Omental fat pad (tissue), 4 donors: Measurements from ENCODE around the gene AP3B1. TPM values are rescaled to one million over a fixed set of nuclear protein-coding genes. Genes with fewer than 3 reads are reported as not detected.

ENCODE experiments used
- ATAC-seq: fragments of 150-250 bp; one replicate; pipeline ENCODE4 v1.9.1; 2016; ENCODE audit warnings: mild to moderate bottlenecking, moderate library complexity; ENCODE audit not compliant: low FRiP score
- DNase-seq: peaks from one replicate; pipeline ENCODE4 v3.0.0-alpha.2; 2019; ENCODE audit warnings: low spot score
- total RNA-seq, 4 donors: library from RNA; depleted of rRNA; stranded (reverse); fragments of >200 nt; gene quantifications; one replicate each; pipeline ENCODE4 v1.1.0, GENCODE V29; 2016
- TF ChIP-seq, protein P1 (sequence below), 3 donors: fragments of 450-650 bp; IDR thresholded peaks; one replicate each; pipeline ENCODE4 v1.5.1; 2016 to 2017; ENCODE audit warnings: antibody characterized with exemption in 3 of 3, mild to moderate bottlenecking in 3 of 3, moderate library complexity in 2 of 3

AP3B1 gene
- total RNA-seq, 4 donors from 2014 or later = 31.1 to 47.3 (median 41.7) TPM

DNA sequence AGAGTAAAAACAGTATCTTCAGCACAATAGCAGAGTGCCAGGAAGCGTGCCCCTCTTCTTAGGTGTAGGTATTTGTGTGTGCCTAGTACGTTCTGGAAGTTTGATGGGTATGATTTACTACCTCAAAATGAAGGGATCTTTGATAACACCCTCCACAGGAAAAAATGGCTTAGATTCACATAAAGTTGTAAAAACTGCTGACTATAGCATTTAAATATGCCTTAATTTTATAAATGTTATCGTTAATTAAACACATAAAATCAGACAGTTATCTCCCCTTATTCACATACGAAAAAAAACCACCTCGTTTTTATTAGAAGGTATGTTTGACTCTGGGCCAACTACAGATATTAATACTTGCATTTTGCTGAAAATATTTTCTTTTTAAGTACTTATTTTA, 274.8 kb downstream of the AP3B1 start:
- ATAC-seq (no peak), DNase-seq (no peak)
- TF ChIP-seq, protein P1, sequence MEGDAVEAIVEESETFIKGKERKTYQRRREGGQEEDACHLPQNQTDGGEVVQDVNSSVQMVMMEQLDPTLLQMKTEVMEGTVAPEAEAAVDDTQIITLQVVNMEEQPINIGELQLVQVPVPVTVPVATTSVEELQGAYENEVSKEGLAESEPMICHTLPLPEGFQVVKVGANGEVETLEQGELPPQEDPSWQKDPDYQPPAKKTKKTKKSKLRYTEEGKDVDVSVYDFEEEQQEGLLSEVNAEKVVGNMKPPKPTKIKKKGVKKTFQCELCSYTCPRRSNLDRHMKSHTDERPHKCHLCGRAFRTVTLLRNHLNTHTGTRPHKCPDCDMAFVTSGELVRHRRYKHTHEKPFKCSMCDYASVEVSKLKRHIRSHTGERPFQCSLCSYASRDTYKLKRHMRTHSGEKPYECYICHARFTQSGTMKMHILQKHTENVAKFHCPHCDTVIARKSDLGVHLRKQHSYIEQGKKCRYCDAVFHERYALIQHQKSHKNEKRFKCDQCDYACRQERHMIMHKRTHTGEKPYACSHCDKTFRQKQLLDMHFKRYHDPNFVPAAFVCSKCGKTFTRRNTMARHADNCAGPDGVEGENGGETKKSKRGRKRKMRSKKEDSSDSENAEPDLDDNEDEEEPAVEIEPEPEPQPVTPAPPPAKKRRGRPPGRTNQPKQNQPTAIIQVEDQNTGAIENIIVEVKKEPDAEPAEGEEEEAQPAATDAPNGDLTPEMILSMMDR (IDR thresholded peaks at IDR 0.05) = no peak

DNA sequence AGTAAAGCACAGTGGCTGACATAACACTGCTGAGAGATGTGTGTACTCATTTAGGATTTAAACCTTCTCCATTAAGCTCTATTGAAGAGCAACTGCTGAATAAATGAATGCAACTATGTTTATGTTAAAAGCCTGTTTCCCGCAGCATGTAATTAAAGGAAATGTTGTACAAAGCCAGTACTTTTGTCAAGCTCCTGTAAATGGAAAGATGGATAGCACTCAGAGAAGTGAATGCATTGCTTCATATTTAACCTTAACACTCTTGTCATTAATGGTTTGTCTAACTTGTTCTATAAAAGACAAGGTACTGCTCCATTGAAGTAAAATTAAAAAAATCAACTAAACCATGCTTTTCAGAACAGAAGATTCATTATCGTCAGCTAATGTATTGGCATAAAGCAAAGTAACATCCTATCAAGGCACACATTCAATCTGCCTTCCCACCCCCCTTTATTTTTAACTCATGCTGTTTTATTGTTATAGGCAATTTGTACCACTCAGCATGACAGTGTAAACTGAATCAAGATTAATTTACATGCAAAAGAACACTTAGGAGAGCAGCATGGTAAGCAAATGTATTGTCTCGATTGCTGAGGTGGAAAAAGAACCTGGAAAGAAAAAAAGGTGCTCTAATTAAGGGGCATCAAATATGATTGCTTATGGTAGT, 277.5 kb downstream of the AP3B1 start:
- TF ChIP-seq, protein P1 (IDR thresholded peaks at IDR 0.05) = no peak
- ATAC-seq (no peak), DNase-seq (no peak)

DNA sequence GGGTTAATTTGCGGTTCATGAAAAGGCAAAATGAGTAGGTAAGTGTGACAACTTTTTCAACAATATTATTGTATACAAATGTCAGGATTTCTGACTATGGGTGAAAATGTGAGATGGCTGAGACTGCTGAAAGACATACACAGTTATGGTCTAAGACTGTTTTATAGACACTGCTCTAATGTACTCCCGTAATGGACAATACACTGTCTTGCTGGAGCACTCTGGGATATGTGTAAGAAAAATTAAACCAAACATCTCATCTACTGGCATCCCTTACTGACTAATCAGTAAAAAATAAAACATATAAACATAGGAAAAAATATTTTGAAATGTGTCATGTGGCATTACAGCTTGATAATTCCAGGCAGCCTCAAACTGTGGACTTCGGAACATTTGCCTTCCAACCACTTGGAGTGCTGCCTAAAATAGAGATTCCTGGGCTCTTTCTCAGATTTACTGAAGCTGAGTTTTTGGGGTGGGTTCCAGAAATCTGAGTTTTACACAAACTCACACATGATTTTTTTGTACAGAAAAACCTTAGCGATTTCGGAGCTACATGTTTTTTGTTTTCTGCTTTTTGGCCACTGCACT, 284.5 kb downstream of the AP3B1 start:
- no peak for DNase-seq
- TF ChIP-seq, protein P1 (IDR thresholded peaks at IDR 0.05) = no peak
- no peak for ATAC-seq

DNA sequence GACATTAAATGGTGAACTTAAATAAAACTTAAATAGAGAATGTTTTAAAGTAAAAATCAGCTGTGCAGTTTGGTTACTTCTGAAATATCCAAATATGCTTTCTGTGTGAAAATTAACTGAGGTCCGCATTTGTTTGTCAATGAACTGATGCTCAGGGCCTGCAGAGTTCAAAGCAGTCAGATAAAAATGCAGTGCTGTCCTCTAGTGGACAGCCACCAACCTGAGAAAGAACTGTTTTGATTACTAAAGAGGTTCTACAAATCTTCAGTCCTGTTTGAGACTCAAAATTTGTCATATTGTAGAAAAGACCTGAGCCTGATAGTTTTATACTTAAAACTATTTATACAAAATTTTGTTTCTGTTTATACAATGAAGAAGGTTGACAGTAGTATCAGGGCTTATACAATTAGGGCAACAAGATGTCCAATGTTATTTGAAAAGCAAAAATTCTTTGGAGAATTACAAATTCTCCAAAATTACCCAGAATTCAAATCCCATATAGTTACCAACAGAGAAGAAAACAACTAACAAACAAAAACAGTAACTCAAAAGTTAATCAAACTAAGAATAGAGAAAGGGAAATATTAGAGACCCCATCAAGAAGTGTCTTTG, 286.0 kb downstream of the AP3B1 start:
- DNase-seq = no peak
- ATAC-seq = no peak
- TF ChIP-seq, protein P1 (IDR thresholded peaks at IDR 0.05) = no peak

DNA sequence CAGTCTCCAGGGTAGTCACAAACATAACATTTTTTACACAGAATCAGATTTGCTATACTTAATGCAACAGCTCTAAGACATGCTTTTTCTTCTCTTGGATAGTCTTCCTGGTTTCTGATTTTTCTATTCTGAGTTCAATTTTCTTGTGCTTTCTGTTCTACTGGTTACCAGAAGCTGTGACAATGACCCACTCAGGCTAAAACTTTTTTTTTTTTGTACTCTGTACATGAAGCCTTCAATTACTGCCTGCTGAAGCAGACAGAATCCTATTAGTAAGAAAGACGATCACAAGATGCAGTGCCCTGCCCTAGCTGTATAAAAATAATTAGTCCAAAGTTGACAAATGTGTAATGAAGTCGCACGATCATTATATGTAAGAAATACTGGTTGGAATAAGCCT, 287.3 kb downstream of the AP3B1 start:
- no peak for ATAC-seq
- DNase-seq = no peak
- TF ChIP-seq, protein P1 (IDR thresholded peaks at IDR 0.05) = no peak

DNA sequence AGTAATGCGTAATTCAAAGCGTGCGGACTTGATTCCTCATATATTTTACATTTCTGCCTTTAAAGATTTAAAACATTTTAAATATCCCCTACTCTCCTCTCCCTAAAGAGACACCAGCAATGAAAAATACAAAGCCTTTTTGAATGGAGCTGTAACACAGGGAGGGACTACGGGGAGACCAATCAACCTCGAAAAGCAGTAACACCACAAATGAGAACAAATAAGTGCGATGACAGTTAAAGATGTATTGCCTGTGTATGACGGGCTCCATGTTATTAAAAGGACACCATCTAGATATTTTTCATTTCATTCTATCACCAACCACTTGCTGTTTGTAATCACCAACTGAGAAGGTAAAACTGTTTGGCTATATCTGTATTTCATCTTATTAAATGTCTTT, 288.0 kb downstream of the AP3B1 start:
- no peak for DNase-seq
- no peak for ATAC-seq
- TF ChIP-seq, protein P1 (IDR thresholded peaks at IDR 0.05) = no peak
